VCaP (cell line): ENCODE results near the gene ZRANB2.

Experiments used
- H3K27ac ChIP-seq: fragments of 450-650 bp; 2 replicates; pipeline ENCODE4 v1.5.1; 2017
- CTCF ChIP-seq: fragments of 450-650 bp; conservative IDR thresholded peaks from 2 replicates; pipeline ENCODE4 v1.5.1; 2017; ENCODE audit warnings: mild to moderate bottlenecking, moderate library complexity

Gene ZRANB2

GRCh38 chr1:71068325-71069240, 12.3 kb downstream of the ZRANB2 start:
- TF ChIP-seq CTCF, result no peak
- H3K27ac ChIP-seq, result no peak overlapping the region

- no peak for TF ChIP-seq CTCF
- H3K27ac ChIP-seq, result no peak overlapping the region
Observed at GRCh38 chr1:71054791-71055190, 26.0 kb downstream of the ZRANB2 start.

- no peak overlapping the region for H3K27ac ChIP-seq
- TF ChIP-seq CTCF, result no peak
Observed at GRCh38 chr1:71054281-71054731, 26.5 kb downstream of the ZRANB2 start.

- TF ChIP-seq CTCF, result no peak
- H3K27ac ChIP-seq, result no peak overlapping the region
Observed at GRCh38 chr1:71053758-71054157, 27.1 kb downstream of the ZRANB2 start.

GRCh38 chr1:71053146-71053545, 27.7 kb downstream of the ZRANB2 start:
- H3K27ac ChIP-seq, result no peak overlapping the region
- no peak for TF ChIP-seq CTCF

GRCh38 chr1:71049951-71050598, 30.8 kb downstream of the ZRANB2 start:
- H3K27ac ChIP-seq, result no peak overlapping the region

More at GRCh38 chr1:71049951-71050598, 30.8 kb downstream of the ZRANB2 start:
- peak; percentile 89 for TF ChIP-seq CTCF
